ENCODE measurements around the gene PSORS1C1.

The PSORS1C1 gene

GRCh38 chr6:31139599-31139998 is 25.0 kb downstream of the PSORS1C1 start:
- Histone ChIP-seq H3K27ac (ENCODE audit: low read depth, low read length) (no peak overlapping the region), H3K9me3 (ENCODE audit: control insufficient read depth in 5 of 5, low read length in 5 of 5) (no peaks in the 10 kb centered on the region), H3K9ac (ENCODE audit: low read length in 5 of 5) (no peak overlapping the region), H3K36me3 (ENCODE audit: control insufficient read depth in 5 of 5, insufficient read depth in 5 of 5, low read length in 5 of 5) (peaks cover 0 to 17% (median 4%) of the 10 kb centered on the region in 5 donors), H3K4me1 (ENCODE audit: control insufficient read depth in 5 of 5, insufficient read depth in 5 of 5, low read length in 5 of 5) (peaks cover 0 to 27% (median 5%) of the 10 kb centered on the region in 5 donors), H3K27me3 (ENCODE audit: control insufficient read depth in 5 of 5, insufficient read depth in 4 of 5, low read length in 5 of 5) (no peaks in the 10 kb centered on the region), H3K4me3 (ENCODE audit: low read depth in 1 of 5, low read length in 5 of 5) (no peak overlapping the region)

DNA sequence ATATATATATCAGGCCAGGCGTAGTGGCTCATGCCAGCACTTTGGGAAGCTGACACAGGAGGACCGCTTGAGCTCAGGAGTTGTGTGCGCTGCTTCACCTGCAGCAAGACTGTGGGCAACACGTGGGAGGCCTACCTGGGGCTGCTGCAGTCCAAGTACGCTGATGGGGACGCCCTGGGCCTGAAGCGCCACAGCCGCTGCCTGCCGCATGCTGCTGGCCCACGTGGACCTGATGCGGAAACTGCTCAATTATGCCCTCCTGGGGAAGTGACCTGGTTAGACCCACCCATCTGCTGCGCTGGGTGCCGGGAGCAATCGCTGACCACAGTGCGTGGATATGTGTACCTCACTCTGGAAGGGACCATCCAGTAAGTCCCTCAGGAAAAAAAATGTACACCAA is 26.0 kb downstream of the PSORS1C1 start:
- no peak overlapping the region for H3K4me3 ChIP-seq (ENCODE audit: low read depth in 1 of 5, low read length in 5 of 5)
- no peaks in the 10 kb centered on the region for H3K9me3 ChIP-seq (ENCODE audit: control insufficient read depth in 5 of 5, low read length in 5 of 5)
- H3K9ac ChIP-seq (ENCODE audit: low read length in 5 of 5) = no peak overlapping the region
- no peaks in the 10 kb centered on the region for H3K27me3 ChIP-seq (ENCODE audit: control insufficient read depth in 5 of 5, insufficient read depth in 4 of 5, low read length in 5 of 5)
- H3K36me3 ChIP-seq (ENCODE audit: control insufficient read depth in 5 of 5, insufficient read depth in 5 of 5, low read length in 5 of 5) = peaks cover 0 to 27% (median 12%) of the 10 kb centered on the region in 5 donors
- H3K4me1 ChIP-seq (ENCODE audit: control insufficient read depth in 5 of 5, insufficient read depth in 5 of 5, low read length in 5 of 5) = peaks cover 0 to 27% (median 5%) of the 10 kb centered on the region in 5 donors
- no peak overlapping the region for H3K27ac ChIP-seq (ENCODE audit: low read depth, low read length)

- no peak overlapping the region for H3K27ac ChIP-seq (ENCODE audit: low read depth, low read length)
- peaks cover 0 to 27% (median 5%) of the 10 kb centered on the region in 5 donors for H3K4me1 ChIP-seq (ENCODE audit: control insufficient read depth in 5 of 5, insufficient read depth in 5 of 5, low read length in 5 of 5)
- no peaks in the 10 kb centered on the region for H3K27me3 ChIP-seq (ENCODE audit: control insufficient read depth in 5 of 5, insufficient read depth in 4 of 5, low read length in 5 of 5)
- no peak overlapping the region for H3K4me3 ChIP-seq (ENCODE audit: low read depth in 1 of 5, low read length in 5 of 5)
- no peaks in the 10 kb centered on the region for H3K9me3 ChIP-seq (ENCODE audit: control insufficient read depth in 5 of 5, low read length in 5 of 5)
- no peak overlapping the region for H3K9ac ChIP-seq (ENCODE audit: low read length in 5 of 5)
- H3K36me3 ChIP-seq (ENCODE audit: control insufficient read depth in 5 of 5, insufficient read depth in 5 of 5, low read length in 5 of 5) = peaks cover 0 to 28% (median 14%) of the 10 kb centered on the region in 5 donors
Observed at GRCh38 chr6:31142361-31142761, 27.8 kb downstream of the PSORS1C1 start.

DNA sequence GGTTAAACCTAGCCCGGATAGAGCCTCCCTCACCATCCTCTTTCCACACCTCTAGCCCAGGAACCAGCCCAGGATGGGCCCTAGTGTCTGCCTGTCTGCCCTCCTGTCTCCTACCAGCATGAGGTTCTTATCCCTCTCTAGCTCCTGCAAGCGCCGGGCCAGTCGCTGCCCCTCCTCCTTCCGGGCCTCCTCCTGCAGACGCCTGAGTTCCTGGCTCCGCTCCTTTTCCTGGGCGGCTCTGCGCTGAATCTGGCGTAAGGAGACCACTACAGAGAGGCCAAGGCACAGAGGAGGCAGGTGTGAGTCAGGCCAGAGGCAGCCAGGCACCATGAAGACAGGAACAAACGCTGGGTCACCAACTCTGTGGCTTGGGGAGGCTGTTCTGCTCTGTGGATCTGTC is 28.5 kb downstream of the PSORS1C1 start:
- Histone ChIP-seq H3K9ac (ENCODE audit: low read length in 5 of 5) (peak overlapping the region in 1 of 5 donors; percentile 16), H3K4me3 (ENCODE audit: low read depth in 1 of 5, low read length in 5 of 5) (no peak overlapping the region), H3K27me3 (ENCODE audit: control insufficient read depth in 5 of 5, insufficient read depth in 4 of 5, low read length in 5 of 5) (no peaks in the 10 kb centered on the region), H3K4me1 (ENCODE audit: control insufficient read depth in 5 of 5, insufficient read depth in 5 of 5, low read length in 5 of 5) (peaks cover 0 to 22% (median 0%) of the 10 kb centered on the region in 5 donors), H3K9me3 (ENCODE audit: control insufficient read depth in 5 of 5, low read length in 5 of 5) (no peaks in the 10 kb centered on the region), H3K36me3 (ENCODE audit: control insufficient read depth in 5 of 5, insufficient read depth in 5 of 5, low read length in 5 of 5) (peaks cover 0 to 30% (median 16%) of the 10 kb centered on the region in 5 donors), H3K27ac (ENCODE audit: low read depth, low read length) (no peak overlapping the region)

DNA sequence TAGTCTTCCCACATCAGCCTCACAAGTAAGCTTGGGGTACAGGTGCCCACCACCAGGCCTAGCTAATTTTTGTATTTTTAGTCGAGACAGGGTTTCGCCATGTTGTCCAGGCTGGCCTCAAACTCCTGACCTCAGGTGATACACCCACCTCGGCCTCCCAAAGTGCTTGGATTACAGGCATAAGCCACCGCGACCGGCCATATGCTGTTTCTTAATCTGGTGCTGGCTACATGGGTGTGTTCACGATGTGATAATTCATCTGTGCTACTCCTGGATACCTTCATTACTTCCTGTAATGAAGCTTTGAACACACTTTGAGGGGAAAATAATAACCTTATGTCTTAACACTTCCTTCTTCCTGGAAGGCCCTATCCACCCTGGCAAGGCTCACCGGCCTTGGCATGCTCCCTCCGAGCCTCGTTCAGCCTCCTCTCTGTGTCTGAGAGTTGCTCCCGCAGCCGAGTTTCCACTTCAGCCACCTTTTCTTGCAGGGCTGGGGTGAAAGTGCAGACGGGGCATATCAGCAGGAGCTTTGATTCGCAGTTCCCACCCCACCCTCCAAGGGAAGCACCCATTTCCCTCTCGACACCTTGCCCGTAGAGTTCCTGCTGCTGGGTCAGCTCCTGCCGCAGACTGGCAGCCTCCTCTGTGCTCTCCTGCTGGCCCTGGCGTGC is 29.8 kb downstream of the PSORS1C1 start:
- H3K9ac ChIP-seq (ENCODE audit: low read length in 5 of 5) = no peak overlapping the region
- no peak overlapping the region for H3K4me3 ChIP-seq (ENCODE audit: low read depth in 1 of 5, low read length in 5 of 5)
- H3K27ac ChIP-seq (ENCODE audit: low read depth, low read length) = no peak overlapping the region
- no peaks in the 10 kb centered on the region for H3K9me3 ChIP-seq (ENCODE audit: control insufficient read depth in 5 of 5, low read length in 5 of 5)
- peaks cover 0 to 35% (median 19%) of the 10 kb centered on the region in 5 donors for H3K36me3 ChIP-seq (ENCODE audit: control insufficient read depth in 5 of 5, insufficient read depth in 5 of 5, low read length in 5 of 5)
- peaks cover 0 to 18% (median 0%) of the 10 kb centered on the region in 5 donors for H3K4me1 ChIP-seq (ENCODE audit: control insufficient read depth in 5 of 5, insufficient read depth in 5 of 5, low read length in 5 of 5)
- H3K27me3 ChIP-seq (ENCODE audit: control insufficient read depth in 5 of 5, insufficient read depth in 4 of 5, low read length in 5 of 5) = no peaks in the 10 kb centered on the region

GRCh38 chr6:31144970-31145340 is 30.4 kb downstream of the PSORS1C1 start:
- no peak overlapping the region for H3K4me3 ChIP-seq (ENCODE audit: low read depth in 1 of 5, low read length in 5 of 5)

GRCh38 chr6:31145386-31145785 is 30.8 kb downstream of the PSORS1C1 start:
- Histone ChIP-seq H3K27ac (ENCODE audit: low read depth, low read length) (no peak overlapping the region), H3K36me3 (ENCODE audit: control insufficient read depth in 5 of 5, insufficient read depth in 5 of 5, low read length in 5 of 5) (peaks cover 0 to 44% (median 26%) of the 10 kb centered on the region in 5 donors), H3K4me3 (ENCODE audit: low read depth in 1 of 5, low read length in 5 of 5) (no peak overlapping the region), H3K9ac (ENCODE audit: low read length in 5 of 5) (no peak overlapping the region), H3K4me1 (ENCODE audit: control insufficient read depth in 5 of 5, insufficient read depth in 5 of 5, low read length in 5 of 5) (peaks cover 0 to 14% (median 0%) of the 10 kb centered on the region in 5 donors), H3K9me3 (ENCODE audit: control insufficient read depth in 5 of 5, low read length in 5 of 5) (no peaks in the 10 kb centered on the region), H3K27me3 (ENCODE audit: control insufficient read depth in 5 of 5, insufficient read depth in 4 of 5, low read length in 5 of 5) (no peaks in the 10 kb centered on the region)

More at GRCh38 chr6:31144970-31145340, 30.4 kb downstream of the PSORS1C1 start:
- Histone ChIP-seq H3K9me3 (ENCODE audit: control insufficient read depth in 5 of 5, low read length in 5 of 5) (no peaks in the 10 kb centered on the region), H3K36me3 (ENCODE audit: control insufficient read depth in 5 of 5, insufficient read depth in 5 of 5, low read length in 5 of 5) (peaks cover 0 to 40% (median 21%) of the 10 kb centered on the region in 5 donors), H3K4me1 (ENCODE audit: control insufficient read depth in 5 of 5, insufficient read depth in 5 of 5, low read length in 5 of 5) (peaks cover 0 to 14% (median 0%) of the 10 kb centered on the region in 5 donors), H3K27me3 (ENCODE audit: control insufficient read depth in 5 of 5, insufficient read depth in 4 of 5, low read length in 5 of 5) (no peaks in the 10 kb centered on the region), H3K9ac (ENCODE audit: low read length in 5 of 5) (no peak overlapping the region), H3K27ac (ENCODE audit: low read depth, low read length) (no peak overlapping the region)

DNA sequence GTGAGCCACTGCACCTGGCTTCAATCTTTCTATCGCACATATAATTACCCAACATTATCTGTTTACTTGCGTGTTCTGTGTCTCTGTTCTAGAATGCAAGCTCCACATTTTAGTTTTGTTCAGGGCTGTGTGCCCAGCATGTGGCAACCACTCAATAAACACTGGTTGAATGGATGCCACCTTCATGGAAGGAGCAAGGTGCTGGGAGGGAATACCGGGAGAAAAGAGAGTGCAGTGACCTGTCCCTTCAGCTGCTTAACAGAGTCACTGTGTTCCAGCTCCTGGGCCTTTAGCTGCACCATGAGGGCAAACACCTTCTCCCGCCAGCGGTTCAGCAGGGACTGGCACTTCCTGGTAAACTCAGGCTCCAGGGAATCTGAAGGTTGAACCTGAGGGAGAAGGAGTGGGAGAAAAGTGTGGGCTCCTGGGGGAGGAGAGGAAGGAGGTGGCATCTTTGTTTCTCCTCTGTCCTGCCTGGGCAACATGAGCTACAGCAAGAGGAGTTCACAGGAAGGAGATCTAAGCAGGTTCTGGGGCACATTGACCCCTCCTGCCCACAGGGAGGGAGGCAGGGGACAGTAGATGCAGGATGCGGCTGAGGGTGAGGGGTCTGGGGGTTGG is 35.3 kb downstream of the PSORS1C1 start:
- Histone ChIP-seq H3K27ac (ENCODE audit: low read depth, low read length) (no peak overlapping the region), H3K4me1 (ENCODE audit: control insufficient read depth in 5 of 5, insufficient read depth in 5 of 5, low read length in 5 of 5) (no peaks in the 10 kb centered on the region), H3K9ac (ENCODE audit: low read length in 5 of 5) (no peak overlapping the region), H3K9me3 (ENCODE audit: control insufficient read depth in 5 of 5, low read length in 5 of 5) (no peaks in the 10 kb centered on the region), H3K4me3 (ENCODE audit: low read depth in 1 of 5, low read length in 5 of 5) (no peak overlapping the region), H3K36me3 (ENCODE audit: control insufficient read depth in 5 of 5, insufficient read depth in 5 of 5, low read length in 5 of 5) (peaks cover 0 to 50% (median 36%) of the 10 kb centered on the region in 5 donors), H3K27me3 (ENCODE audit: control insufficient read depth in 5 of 5, insufficient read depth in 4 of 5, low read length in 5 of 5) (no peaks in the 10 kb centered on the region)

GRCh38 chr6:31152781-31153180 is 38.2 kb downstream of the PSORS1C1 start:
- Histone ChIP-seq H3K4me3 (ENCODE audit: low read depth in 1 of 5, low read length in 5 of 5) (no peak overlapping the region), H3K9me3 (ENCODE audit: control insufficient read depth in 5 of 5, low read length in 5 of 5) (no peaks in the 10 kb centered on the region), H3K27ac (ENCODE audit: low read depth, low read length) (no peak overlapping the region), H3K4me1 (ENCODE audit: control insufficient read depth in 5 of 5, insufficient read depth in 5 of 5, low read length in 5 of 5) (peaks cover 2 to 6% (median 4%) of the 10 kb centered on the region in 5 donors), H3K36me3 (ENCODE audit: control insufficient read depth in 5 of 5, insufficient read depth in 5 of 5, low read length in 5 of 5) (peaks cover 0 to 43% (median 32%) of the 10 kb centered on the region in 5 donors), H3K27me3 (ENCODE audit: control insufficient read depth in 5 of 5, insufficient read depth in 4 of 5, low read length in 5 of 5) (no peaks in the 10 kb centered on the region), H3K9ac (ENCODE audit: low read length in 5 of 5) (no peak overlapping the region)

- no peak overlapping the region for H3K4me3 ChIP-seq (ENCODE audit: low read depth in 1 of 5, low read length in 5 of 5)
- H3K9ac ChIP-seq (ENCODE audit: low read length in 5 of 5) = no peak overlapping the region
- H3K27me3 ChIP-seq (ENCODE audit: control insufficient read depth in 5 of 5, insufficient read depth in 4 of 5, low read length in 5 of 5) = peaks cover 0 to 2% (median 0%) of the 10 kb centered on the region in 5 donors
- no peaks in the 10 kb centered on the region for H3K9me3 ChIP-seq (ENCODE audit: control insufficient read depth in 5 of 5, low read length in 5 of 5)
- H3K36me3 ChIP-seq (ENCODE audit: control insufficient read depth in 5 of 5, insufficient read depth in 5 of 5, low read length in 5 of 5) = peaks cover 0 to 35% (median 27%) of the 10 kb centered on the region in 5 donors
- peaks cover 4 to 17% (median 14%) of the 10 kb centered on the region in 5 donors for H3K4me1 ChIP-seq (ENCODE audit: control insufficient read depth in 5 of 5, insufficient read depth in 5 of 5, low read length in 5 of 5)
- no peak overlapping the region for H3K27ac ChIP-seq (ENCODE audit: low read depth, low read length)
Observed at GRCh38 chr6:31154436-31154835, 39.8 kb downstream of the PSORS1C1 start.
